ENCODE data around the gene COMMD9.

Gene COMMD9

GRCh38 chr11:36227044-36227443, 62.2 kb downstream of the COMMD9 start:
- no peak overlapping the region for H3K23ac ChIP-seq (ENCODE audit: low read length)
- WGBS (ENCODE audit: extremely low coverage, insufficient coverage, insufficient read length) = no CpG with 5 or more reads among the region's 15 CpGs

GRCh38 chr11:36224209-36224882, 64.9 kb downstream of the COMMD9 start:
- no peak overlapping the region for H3K18ac ChIP-seq (ENCODE audit: low read length)
- H3K4ac ChIP-seq (ENCODE audit: low read depth, low read length) = no peak overlapping the region
- no peaks in the 10 kb centered on the region for H3K79me2 ChIP-seq (ENCODE audit: control insufficient read depth, insufficient read depth, low read length, poor library complexity)
- H3K9ac ChIP-seq (ENCODE audit: low read length) = no peak overlapping the region
- no peaks in the 10 kb centered on the region for H3K27me3 ChIP-seq (ENCODE audit: insufficient read depth, low read length)
- no peak overlapping the region for H3K4me3 ChIP-seq (ENCODE audit: low read depth, low read length)
- DNase-seq = no peak
- peaks cover 4 to 5% of the 10 kb centered on the region in 2 experiments for H3K4me1 ChIP-seq (ENCODE audit: control insufficient read depth in 1 of 2, insufficient read depth in 2 of 2, low read length in 2 of 2)
- H3K14ac ChIP-seq (ENCODE audit: low read length) = no peak overlapping the region
- H2AK5ac ChIP-seq (ENCODE audit: low read length) = no peak overlapping the region
- no peak overlapping the region for H4K8ac ChIP-seq (ENCODE audit: low read depth, low read length)
- no peak overlapping the region for H3K23ac ChIP-seq (ENCODE audit: low read length)
- H4K91ac ChIP-seq (ENCODE audit: low read depth, low read length) = no peak overlapping the region
- H2BK120ac ChIP-seq (ENCODE audit: insufficient read depth, low read length, poor library complexity) = no peak overlapping the region
- no peak overlapping the region for H2AFZ ChIP-seq (ENCODE audit: insufficient read depth, low read length, poor library complexity)
- H3K27ac ChIP-seq (ENCODE audit: low read depth, low read length) = no peak overlapping the region
- H3K36me3 ChIP-seq (ENCODE audit: control insufficient read depth in 1 of 2, insufficient read depth in 2 of 2, low read length in 2 of 2) = peaks cover 0 to 3% of the 10 kb centered on the region in 2 experiments
- H2BK12ac ChIP-seq (ENCODE audit: low read length) = no peak overlapping the region
- H3K4me2 ChIP-seq (ENCODE audit: low read length) = no peak overlapping the region
- H3K79me1 ChIP-seq (ENCODE audit: low read length) = no peaks in the 10 kb centered on the region
- H3K9me3 ChIP-seq (ENCODE audit: insufficient read depth, low read depth, low read length) = peaks cover 2% of the 10 kb centered on the region
- WGBS (ENCODE audit: extremely low coverage, insufficient coverage, insufficient read length) = no CpG with 5 or more reads among the region's 5 CpGs
- H4K12ac ChIP-seq (ENCODE audit: low read depth, low read length) = no peak overlapping the region
- no peak overlapping the region for H2BK5ac ChIP-seq (ENCODE audit: low read depth, low read length, poor library complexity)

More at GRCh38 chr11:36227044-36227443, 62.2 kb downstream of the COMMD9 start:
- Histone ChIP-seq H3K18ac (ENCODE audit: low read length) (no peak overlapping the region), H2BK12ac (ENCODE audit: low read length) (no peak overlapping the region), H2BK120ac (ENCODE audit: insufficient read depth, low read length, poor library complexity) (no peak overlapping the region), H3K14ac (ENCODE audit: low read length) (no peak overlapping the region), H3K36me3 (ENCODE audit: control insufficient read depth in 1 of 2, insufficient read depth in 2 of 2, low read length in 2 of 2) (peaks cover 0 to 3% of the 10 kb centered on the region in 2 experiments), H3K4me2 (ENCODE audit: low read length) (no peak overlapping the region), H3K79me2 (ENCODE audit: control insufficient read depth, insufficient read depth, low read length, poor library complexity) (no peaks in the 10 kb centered on the region), H2AFZ (ENCODE audit: insufficient read depth, low read length, poor library complexity) (no peak overlapping the region), H3K79me1 (ENCODE audit: low read length) (no peaks in the 10 kb centered on the region), H4K91ac (ENCODE audit: low read depth, low read length) (no peak overlapping the region), H3K4me3 (ENCODE audit: low read depth, low read length) (no peak overlapping the region), H2BK5ac (ENCODE audit: low read depth, low read length, poor library complexity) (no peak overlapping the region), H3K27me3 (ENCODE audit: insufficient read depth, low read length) (no peaks in the 10 kb centered on the region), H2AK5ac (ENCODE audit: low read length) (no peak overlapping the region), H3K4ac (ENCODE audit: low read depth, low read length) (no peak overlapping the region), H4K8ac (ENCODE audit: low read depth, low read length) (no peak overlapping the region), H3K27ac (ENCODE audit: low read depth, low read length) (no peak overlapping the region), H3K9me3 (ENCODE audit: insufficient read depth, low read depth, low read length) (peaks cover 2% of the 10 kb centered on the region), H4K12ac (ENCODE audit: low read depth, low read length) (no peak overlapping the region), H3K4me1 (ENCODE audit: control insufficient read depth in 1 of 2, insufficient read depth in 2 of 2, low read length in 2 of 2) (peaks cover 9 to 13% of the 10 kb centered on the region in 2 experiments), H3K9ac (ENCODE audit: low read length) (no peak overlapping the region)
- DNase-seq = no peak

GRCh38 chr11:36222831-36223635, 66.2 kb downstream of the COMMD9 start:
- no peaks in the 10 kb centered on the region for H3K79me1 ChIP-seq (ENCODE audit: low read length)
- H3K4me1 ChIP-seq (ENCODE audit: control insufficient read depth in 1 of 2, insufficient read depth in 2 of 2, low read length in 2 of 2) = no peaks in the 10 kb centered on the region

More at GRCh38 chr11:36222831-36223635, 66.2 kb downstream of the COMMD9 start:
- WGBS (ENCODE audit: extremely low coverage, insufficient coverage, insufficient read length) = no CpG with 5 or more reads among the region's 14 CpGs
- no peaks in the 10 kb centered on the region for H3K27me3 ChIP-seq (ENCODE audit: insufficient read depth, low read length)
- DNase-seq = peak; percentile 50 to 72
- H3K23ac ChIP-seq (ENCODE audit: low read length) = no peak overlapping the region
- no peak overlapping the region for H3K14ac ChIP-seq (ENCODE audit: low read length)
- no peak overlapping the region for H4K91ac ChIP-seq (ENCODE audit: low read depth, low read length)
- no peak overlapping the region for H4K8ac ChIP-seq (ENCODE audit: low read depth, low read length)
- no peak overlapping the region for H2AK5ac ChIP-seq (ENCODE audit: low read length)
- no peak overlapping the region for H3K9ac ChIP-seq (ENCODE audit: low read length)
- H2BK12ac ChIP-seq (ENCODE audit: low read length) = no peak overlapping the region
- H3K9me3 ChIP-seq (ENCODE audit: insufficient read depth, low read depth, low read length) = peaks cover 2% of the 10 kb centered on the region
- no peak overlapping the region for H2BK120ac ChIP-seq (ENCODE audit: insufficient read depth, low read length, poor library complexity)
- H3K18ac ChIP-seq (ENCODE audit: low read length) = no peak overlapping the region
- H3K27ac ChIP-seq (ENCODE audit: low read depth, low read length) = no peak overlapping the region
- no peak overlapping the region for H2BK5ac ChIP-seq (ENCODE audit: low read depth, low read length, poor library complexity)
- H2AFZ ChIP-seq (ENCODE audit: insufficient read depth, low read length, poor library complexity) = no peak overlapping the region
- no peaks in the 10 kb centered on the region for H3K79me2 ChIP-seq (ENCODE audit: control insufficient read depth, insufficient read depth, low read length, poor library complexity)
- H3K4ac ChIP-seq (ENCODE audit: low read depth, low read length) = no peak overlapping the region
- H4K12ac ChIP-seq (ENCODE audit: low read depth, low read length) = no peak overlapping the region
- H3K4me2 ChIP-seq (ENCODE audit: low read length) = no peak overlapping the region
- peaks cover 0 to 3% of the 10 kb centered on the region in 2 experiments for H3K36me3 ChIP-seq (ENCODE audit: control insufficient read depth in 1 of 2, insufficient read depth in 2 of 2, low read length in 2 of 2)
- no peak overlapping the region for H3K4me3 ChIP-seq (ENCODE audit: low read depth, low read length)

Measured in trophoblast cell (in vitro differentiated cells and primary cell).